Measurements from ENCODE around the gene OR52E2. TPM values are rescaled to one million over a fixed set of nuclear protein-coding genes. Genes with fewer than 3 reads are reported as not detected.

Gene OR52E2
- total RNA-seq, 1 experiment from 2014 or later, result not detected

DNA sequence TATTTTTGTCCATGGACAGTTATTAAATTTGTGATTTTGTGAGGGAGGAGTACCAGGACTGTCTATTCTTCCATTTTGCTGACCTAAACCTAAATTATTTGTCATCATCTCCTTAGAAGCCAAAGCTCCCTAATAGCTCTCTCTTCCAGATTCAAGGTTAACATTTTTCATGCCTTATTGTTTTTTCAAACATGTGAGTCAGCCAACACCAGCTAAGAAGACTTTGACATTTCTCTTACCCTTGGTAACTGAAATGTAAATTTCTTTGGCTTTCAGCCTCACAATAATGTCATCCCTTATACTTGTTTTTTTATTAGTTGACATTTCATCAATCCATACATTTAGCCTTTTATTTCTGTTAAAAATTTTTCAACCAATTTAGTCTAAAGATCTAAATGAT lies 29.1 kb upstream of the OR52E2 start:
- no peaks in the 10 kb centered on the region for H3K9me3 Mint-ChIP-seq
- Histone ChIP-seq H3K9me3 (ENCODE audit: control insufficient read depth, low read depth, low read length) (no peaks in the 10 kb centered on the region), H3K79me2 (ENCODE audit: insufficient read depth, low read length) (no peaks in the 10 kb centered on the region), H4K8ac (replicated peaks; ENCODE audit: insufficient read length, low read depth, low read length) (no peak overlapping the region), H3T11ph (ENCODE audit: low read length) (no peak overlapping the region), H3K4me2 (ENCODE audit: insufficient read depth, insufficient read length, low read length) (no peak overlapping the region), H3K4me1 (ENCODE audit: insufficient read depth, low read length) (no peaks in the 10 kb centered on the region), H3K23me2 (ENCODE audit: insufficient read length, low read depth, low read length, poor library complexity, severe bottlenecking) (no peaks in the 10 kb centered on the region), H4K91ac (ENCODE audit: insufficient read length, low read depth, low read length) (no peak overlapping the region), H2BK20ac (ENCODE audit: low read depth, low read length, poor library complexity, severe bottlenecking) (no peak overlapping the region), H3K79me1 (ENCODE audit: insufficient read depth, low read depth, low read length, poor library complexity, severe bottlenecking) (no peaks in the 10 kb centered on the region), H4K5ac (ENCODE audit: insufficient read length, low read depth, low read length) (no peak overlapping the region), H4K20me1 (ENCODE audit: control insufficient read depth, insufficient read depth, insufficient read length) (no peaks in the 10 kb centered on the region), H3K9ac (ENCODE audit: extremely low read depth, insufficient read length, low read length) (no peak overlapping the region), H2BK15ac (ENCODE audit: low read depth, low read length) (no peak overlapping the region), H3K56ac (ENCODE audit: insufficient read length, low read depth, low read length) (no peak overlapping the region), H2AK5ac (ENCODE audit: insufficient read length, low read length) (no peak overlapping the region), H2AFZ (ENCODE audit: low read length) (no peak overlapping the region), H2BK120ac (ENCODE audit: low read depth, low read length, poor library complexity, severe bottlenecking) (no peak overlapping the region), H3K18ac (ENCODE audit: insufficient read length, low read depth, low read length) (no peak overlapping the region), H2BK5ac (ENCODE audit: insufficient read length, low read length) (no peak overlapping the region), H3K14ac (ENCODE audit: insufficient read depth, low read length) (no peak overlapping the region), H3K27ac (ENCODE audit: insufficient read length, low read depth, low read length) (no peak overlapping the region), H3K4ac (ENCODE audit: low read depth, low read length) (no peak overlapping the region), H3K27me3 (ENCODE audit: insufficient read depth, low read length) (no peaks in the 10 kb centered on the region), H2BK12ac (ENCODE audit: insufficient read length, low read depth, low read length) (no peak overlapping the region), H3K23ac (ENCODE audit: insufficient read length, low read depth, low read length) (no peak overlapping the region)
- no peaks in the 10 kb centered on the region for H3K27me3 Mint-ChIP-seq (ENCODE audit: low read depth)
- no peaks in the 10 kb centered on the region for H3K36me3 Mint-ChIP-seq (ENCODE audit: insufficient read depth in 1 of 3, low read depth in 3 of 3)
- no peak overlapping the region for H3K4me3 Mint-ChIP-seq
- H3K4me1 Mint-ChIP-seq, result peaks cover 2 to 7% of the 10 kb centered on the region in 2 experiments; a peak in 3 of 4 replicates
- no peak overlapping the region for H3K27ac Mint-ChIP-seq
- no peak for DNase-seq
- TF ChIP-seq, protein P1, sequence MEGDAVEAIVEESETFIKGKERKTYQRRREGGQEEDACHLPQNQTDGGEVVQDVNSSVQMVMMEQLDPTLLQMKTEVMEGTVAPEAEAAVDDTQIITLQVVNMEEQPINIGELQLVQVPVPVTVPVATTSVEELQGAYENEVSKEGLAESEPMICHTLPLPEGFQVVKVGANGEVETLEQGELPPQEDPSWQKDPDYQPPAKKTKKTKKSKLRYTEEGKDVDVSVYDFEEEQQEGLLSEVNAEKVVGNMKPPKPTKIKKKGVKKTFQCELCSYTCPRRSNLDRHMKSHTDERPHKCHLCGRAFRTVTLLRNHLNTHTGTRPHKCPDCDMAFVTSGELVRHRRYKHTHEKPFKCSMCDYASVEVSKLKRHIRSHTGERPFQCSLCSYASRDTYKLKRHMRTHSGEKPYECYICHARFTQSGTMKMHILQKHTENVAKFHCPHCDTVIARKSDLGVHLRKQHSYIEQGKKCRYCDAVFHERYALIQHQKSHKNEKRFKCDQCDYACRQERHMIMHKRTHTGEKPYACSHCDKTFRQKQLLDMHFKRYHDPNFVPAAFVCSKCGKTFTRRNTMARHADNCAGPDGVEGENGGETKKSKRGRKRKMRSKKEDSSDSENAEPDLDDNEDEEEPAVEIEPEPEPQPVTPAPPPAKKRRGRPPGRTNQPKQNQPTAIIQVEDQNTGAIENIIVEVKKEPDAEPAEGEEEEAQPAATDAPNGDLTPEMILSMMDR (conservative IDR thresholded peaks at IDR 0.05), result no peak

Measured in H9 (cell line).